ENCODE data around the gene C16orf78.

- no peak for TF ChIP-seq CTCF (IDR thresholded peaks at IDR 0.05)
- TF ChIP-seq POLR2A (IDR thresholded peaks at IDR 0.05) = no peak
- TF ChIP-seq EP300 (IDR thresholded peaks at IDR 0.05) = no peak
- no peak for TF ChIP-seq POLR2AphosphoS5 (IDR thresholded peaks at IDR 0.05)
These were observed 31.0 kb upstream of the C16orf78 start for GRCh38 chr16:49342336-49343265.

Data from gastroesophageal sphincter (tissue), 3 donors.